Measurements from ENCODE around the gene ANKRD27. TPM values are rescaled to one million over a fixed set of nuclear protein-coding genes. Genes with fewer than 3 reads are reported as not detected.

Gene ANKRD27
- polyA plus RNA-seq, 1 of the 3 experiments (the other 2 are of a cell fraction): 16.5 TPM

DNA sequence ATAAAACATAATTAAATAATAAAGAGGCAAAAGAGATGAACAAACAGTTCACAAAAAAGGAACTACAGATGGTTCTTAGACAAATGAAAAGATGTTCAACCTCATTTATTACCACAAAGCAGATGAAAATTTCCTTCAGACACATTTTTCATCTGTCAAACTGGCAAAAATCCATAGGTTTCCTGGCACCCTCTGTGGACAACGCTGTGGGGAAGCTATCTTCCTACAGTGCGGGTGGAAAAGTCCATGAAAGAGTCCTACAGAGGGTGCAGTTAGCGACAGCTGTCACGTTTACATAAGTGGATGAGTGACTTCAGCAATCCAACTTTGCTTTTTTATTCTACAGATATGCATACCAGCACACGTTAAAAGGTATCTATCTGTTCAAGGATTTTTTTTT, 124.3 kb downstream of the ANKRD27 start:
- ChIA-PET CTCF (interaction anchor here (1.3 kb wide), 1 partner anchor 11 kb away, joined by 3 read pairs; no protein-coding TSS in a partner anchor), POLR2A (no interaction called here)
- Histone ChIP-seq H3K9ac (no peak overlapping the region), H3K36me3 (replicated peaks in 1 of 2; ENCODE audit: control insufficient read depth in 1 of 2, insufficient read depth in 2 of 2, low read length in 1 of 2) (no peaks in the 10 kb centered on the region), H3K79me2 (ENCODE audit: insufficient read depth) (no peaks in the 10 kb centered on the region), H4K20me1 (ENCODE audit: insufficient read depth) (no peaks in the 10 kb centered on the region), H3K27ac (ENCODE audit: low read depth in 2 of 2, low read length in 1 of 2) (no peak overlapping the region), H3K27me3 (ENCODE audit: insufficient read depth) (no peaks in the 10 kb centered on the region), H3K9me2 (no peaks in the 10 kb centered on the region), H3K4me2 (no peak overlapping the region), H3K9me3 (no peaks in the 10 kb centered on the region), H2AFZ (ENCODE audit: low read depth) (no peak overlapping the region), H3K4me1 (ENCODE audit: control insufficient read depth in 1 of 2, insufficient read depth in 2 of 2, low read depth in 1 of 2, low read length in 1 of 2) (no peaks in the 10 kb centered on the region), H3K4me3 (ENCODE audit: low read depth in 2 of 2, low read length in 1 of 2) (no peak overlapping the region), H3F3A (replicated peaks; ENCODE audit: insufficient read depth) (no peaks in the 10 kb centered on the region)
- 29% methylated on average over 5 of the region's 5 CpGs for WGBS (ENCODE audit: low lambda C conversion rate)
- no peak for DNase-seq
- TF ChIP-seq FOXJ3 (CRISPR knock-in tag; IDR thresholded peaks at IDR 0.05) (no peak), CHD2 (IDR thresholded peaks at IDR 0.05; ENCODE audit: low read length, partially characterized antibody) (no peak), TEAD4 (IDR thresholded peaks at IDR 0.05; ENCODE audit: borderline replicate concordance, insufficient read depth) (no peak)
- TF ChIP-seq, protein P1, sequence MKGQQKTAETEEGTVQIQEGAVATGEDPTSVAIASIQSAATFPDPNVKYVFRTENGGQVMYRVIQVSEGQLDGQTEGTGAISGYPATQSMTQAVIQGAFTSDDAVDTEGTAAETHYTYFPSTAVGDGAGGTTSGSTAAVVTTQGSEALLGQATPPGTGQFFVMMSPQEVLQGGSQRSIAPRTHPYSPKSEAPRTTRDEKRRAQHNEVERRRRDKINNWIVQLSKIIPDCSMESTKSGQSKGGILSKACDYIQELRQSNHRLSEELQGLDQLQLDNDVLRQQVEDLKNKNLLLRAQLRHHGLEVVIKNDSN (IDR thresholded peaks at IDR 0.05; ENCODE audit: borderline replicate concordance, low read depth): no peak
- TF ChIP-seq, protein P2, sequence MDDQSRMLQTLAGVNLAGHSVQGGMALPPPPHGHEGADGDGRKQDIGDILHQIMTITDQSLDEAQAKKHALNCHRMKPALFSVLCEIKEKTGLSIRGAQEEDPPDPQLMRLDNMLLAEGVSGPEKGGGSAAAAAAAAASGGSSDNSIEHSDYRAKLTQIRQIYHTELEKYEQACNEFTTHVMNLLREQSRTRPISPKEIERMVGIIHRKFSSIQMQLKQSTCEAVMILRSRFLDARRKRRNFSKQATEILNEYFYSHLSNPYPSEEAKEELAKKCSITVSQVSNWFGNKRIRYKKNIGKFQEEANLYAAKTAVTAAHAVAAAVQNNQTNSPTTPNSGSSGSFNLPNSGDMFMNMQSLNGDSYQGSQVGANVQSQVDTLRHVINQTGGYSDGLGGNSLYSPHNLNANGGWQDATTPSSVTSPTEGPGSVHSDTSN (IDR thresholded peaks at IDR 0.05): no peak

Small RNAs within 50 kb of the gene (small RNA-seq; reads per million reads assigned to genes)
- gene RN7SL789P (0 reads per million in 7 experiments), gene SNORA68B (0 to 3.3 (median 0) reads per million in 7 experiments)

Other genes with a start within 250 kb of the ANKRD27 start
- 122 and 188 TPM in 2 replicates for gene PDCD5, start 94.0 kb downstream of the ANKRD27 start, polyA plus RNA-seq (2012; rRNA removed)
- gene RGS9BP, start 668 bp upstream of the ANKRD27 start, polyA plus RNA-seq (2012; rRNA removed): 0.18 and 0.21 TPM in 2 replicates
- 6.2 and 6.7 TPM in 2 replicates for gene NUDT19, start 16.6 kb upstream of the ANKRD27 start, polyA plus RNA-seq (2012; rRNA removed)
- gene TDRD12, start 44.6 kb upstream of the ANKRD27 start, polyA plus RNA-seq (2012; rRNA removed): 0.05 and 0.08 TPM in 2 replicates
- gene SLC7A9, start 194.6 kb upstream of the ANKRD27 start, polyA plus RNA-seq (2012; rRNA removed): not detected in 2 replicates

Measured in SK-N-SH (cell line).